COLO829 (cell line): Measurements from ENCODE around the gene ATP6V0E2.
"Not testable (repeated sequence)": the region's sequence is repeated elsewhere in the genome, so short reads cannot be mapped to it uniquely, and the experiment has no call there.

Experiments used
- DNase-seq: peaks from one replicate; pipeline ENCODE4 v3.0.0; 2012; ENCODE audit warnings: low spot score

ATP6V0E2 gene

GRCh38 chr7:149873074-149873969 lies at the start of gene ATP6V0E2:
ATP6V0E2 (plus strand) TSS chr7:149873969; CDS start chr7:149874066, 97 bp downstream.
- DNase-seq = peak; percentile 100

- no peak for DNase-seq
These were observed 49.4 kb upstream of the ATP6V0E2 start for GRCh38 chr7:149824301-149824741.

- DNase-seq = no peak
These were observed 48.8 kb upstream of the ATP6V0E2 start for GRCh38 chr7:149824748-149825566.

GRCh38 chr7:149825567-149826343 lies 48.0 kb upstream of the ATP6V0E2 start:
- no peak for DNase-seq

- no peak for DNase-seq
These were observed 47.3 kb upstream of the ATP6V0E2 start for GRCh38 chr7:149826344-149827088.

GRCh38 chr7:149827089-149827981 lies 46.4 kb upstream of the ATP6V0E2 start:
- no peak for DNase-seq

GRCh38 chr7:149828357-149829309 lies 45.1 kb upstream of the ATP6V0E2 start:
- no peak for DNase-seq

- not testable (repeated sequence) for DNase-seq
These were observed 43.2 kb upstream of the ATP6V0E2 start for GRCh38 chr7:149830527-149830926.

- DNase-seq = no peak
These were observed 42.6 kb upstream of the ATP6V0E2 start for GRCh38 chr7:149830997-149831740.

GRCh38 chr7:149831741-149832219 lies 42.0 kb upstream of the ATP6V0E2 start:
- no peak for DNase-seq

GRCh38 chr7:149832332-149833041 lies 41.3 kb upstream of the ATP6V0E2 start:
- DNase-seq = no peak

- DNase-seq = no peak
These were observed 40.2 kb upstream of the ATP6V0E2 start for GRCh38 chr7:149833495-149834130.

GRCh38 chr7:149834601-149835000 lies 39.2 kb upstream of the ATP6V0E2 start:
- no peak for DNase-seq

- DNase-seq = no peak
These were observed 37.3 kb upstream of the ATP6V0E2 start for GRCh38 chr7:149836434-149836833.

- DNase-seq = no peak
These were observed 36.1 kb upstream of the ATP6V0E2 start for GRCh38 chr7:149837564-149838223.

- DNase-seq = peak; percentile 98
These were observed 35.4 kb upstream of the ATP6V0E2 start, which contains the start of gene ZNF862 for GRCh38 chr7:149838224-149838991. ZNF862 (plus strand) TSS chr7:149838375; CDS start chr7:149838612, 237 bp downstream.
